ENCODE results near the gene ALDH1A3. TPM values are rescaled to one million over a fixed set of nuclear protein-coding genes. Genes with fewer than 3 reads are reported as not detected.

The ALDH1A3 gene
- total RNA-seq (2022; extraction: Qiagen RNA extraction), result 14.5 to 24.0 TPM (median 16.4 TPM) in 5 replicates

DNA sequence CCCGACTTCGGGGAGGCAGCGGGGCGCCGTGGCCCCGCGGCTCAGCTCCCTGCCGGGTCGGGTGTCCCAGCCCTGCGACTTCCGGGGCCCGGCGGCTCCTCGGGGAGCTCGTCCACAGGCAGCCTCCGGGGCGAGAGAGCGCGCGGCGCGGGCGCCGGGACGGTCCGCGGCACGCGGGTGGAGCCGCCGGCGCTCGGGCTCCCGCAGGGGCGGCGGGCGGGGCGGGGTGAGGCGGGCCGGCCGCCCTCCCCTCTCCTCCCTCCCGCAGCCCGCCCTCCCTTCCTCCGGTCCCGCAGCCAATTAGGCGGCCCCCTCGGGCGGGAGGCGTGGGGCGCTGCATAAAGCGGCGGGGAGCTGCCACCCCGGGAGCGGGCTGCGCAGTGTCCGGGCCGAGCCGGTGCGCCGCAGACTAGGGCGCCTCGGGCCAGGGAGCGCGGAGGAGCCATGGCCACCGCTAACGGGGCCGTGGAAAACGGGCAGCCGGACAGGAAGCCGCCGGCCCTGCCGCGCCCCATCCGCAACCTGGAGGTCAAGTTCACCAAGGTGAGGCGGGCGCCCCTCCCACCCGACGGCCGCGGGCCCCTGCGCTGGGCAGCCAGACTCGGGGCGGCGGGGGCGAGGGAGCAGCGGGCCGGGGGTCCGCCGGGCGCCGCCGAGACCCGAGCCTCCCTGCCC lies at the start of gene ALDH1A3:
Gene ALDH1A3 (plus strand): TSS at position 368 of the 675 bp plus-strand sequence. CDS start 77 bp downstream, at position 445.

DNA sequence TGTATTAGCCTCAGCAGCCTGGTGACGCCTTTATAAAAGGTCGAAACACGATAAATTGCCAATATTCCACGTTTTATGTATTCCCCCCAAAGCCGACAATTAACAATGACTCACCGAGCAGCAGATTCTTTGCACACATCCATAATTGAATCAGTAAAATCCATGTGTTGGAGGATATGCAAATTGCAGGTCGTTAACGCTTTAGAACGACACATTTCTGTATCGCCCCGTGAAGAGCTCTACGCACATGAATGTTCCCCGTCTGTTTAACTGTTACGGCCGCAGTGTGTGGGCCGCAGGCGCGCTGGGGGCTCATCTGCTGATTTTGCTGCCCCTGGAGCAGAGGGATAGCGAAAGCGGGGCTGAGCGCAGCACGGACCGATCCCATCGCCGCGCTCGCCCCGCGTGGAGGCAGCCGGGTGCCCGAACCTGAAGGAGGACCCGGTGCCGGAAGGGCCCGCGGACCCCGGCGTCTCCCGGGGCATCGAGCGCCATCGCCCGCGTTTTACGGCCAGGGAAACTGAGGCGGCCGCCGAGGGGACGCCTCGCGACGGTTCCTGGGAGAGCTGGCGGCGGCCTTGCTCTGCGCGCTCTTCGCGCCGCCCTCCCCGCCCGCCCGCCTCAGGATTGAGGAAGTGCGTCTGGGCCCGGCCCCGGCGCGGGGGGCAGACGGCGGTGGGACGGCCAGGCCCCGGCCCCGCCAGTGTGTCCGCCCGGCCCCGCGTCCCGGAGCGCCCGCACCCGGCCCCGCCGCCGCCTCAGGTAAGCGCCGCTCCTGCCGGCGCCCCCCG lies 39.3 kb downstream of the ALDH1A3 start, which contains the start of gene LRRK1:
Gene LRRK1 (plus strand): TSS at position 668 of the 791 bp plus-strand sequence. CDS start 5,276 bp downstream, outside the sequence.

Other genes with a start within 250 kb of the ALDH1A3 start
- gene LRRK1, start 39.5 kb downstream of the ALDH1A3 start, total RNA-seq (2022; extraction: Qiagen RNA extraction), result 15.4 to 19.0 TPM (median 16.3 TPM) in 5 replicates

Measured in A549 treated with Hydrocortisone at 1 μM for 4 hours (cell line).